GM23338 (cell line): ENCODE data around the gene ME1. TPM values are rescaled to one million over a fixed set of nuclear protein-coding genes. Genes with fewer than 3 reads are reported as not detected.
A peak's percentile ranks its signal among the peaks of the same experiment; 100 is the strongest.

ENCODE experiments used
- ATAC-seq: fragments of 200-7000 bp; cut with Tn5 transposase; 3 replicates; pipeline ENCODE4 v1.9.1; 2020
- DNase-seq: peaks from one replicate; pipeline ENCODE4 v3.0.0-alpha.2; 2015; ENCODE audit warnings: low spot score
- H2AFZ ChIP-seq: fragments of 200-600 bp; sonication (generic); 2 replicates; pipeline ENCODE4 v1.8.0; 2016; ENCODE audit warnings: antibody characterized with exemption, mild to moderate bottlenecking, moderate library complexity
- H3F3A ChIP-seq: fragments of 200-600 bp; sonication (generic); replicated peaks from 2 replicates; pipeline ENCODE4 v1.8.0; 2017; ENCODE audit warnings: antibody characterized with exemption, mixed run types, low read depth
- H3K27ac ChIP-seq: fragments of 200-600 bp; sonication (generic); 2 replicates; pipeline ENCODE4 v1.6.1; 2016; ENCODE audit warnings: low read depth
- H3K27me3 ChIP-seq: fragments of 200-600 bp; sonication (generic); 2 replicates; pipeline ENCODE4 v1.8.0; 2016; ENCODE audit warnings: mild to moderate bottlenecking, mixed run types, moderate library complexity; ENCODE audit not compliant: insufficient read depth
- H3K36me3 ChIP-seq: fragments of 200-600 bp; sonication (generic); 2 replicates; pipeline ENCODE4 v1.8.0; 2016; ENCODE audit warnings: mild to moderate bottlenecking; ENCODE audit not compliant: insufficient read depth
- H3K4me1 ChIP-seq: fragments of 200-600 bp; sonication (generic); 2 replicates; pipeline ENCODE4 v1.8.0; 2016; ENCODE audit warnings: mild to moderate bottlenecking, moderate library complexity; ENCODE audit not compliant: insufficient read depth
- H3K4me2 ChIP-seq: fragments of 200-600 bp; sonication (generic); 2 replicates; pipeline ENCODE4 v1.7.1; 2017; ENCODE audit warnings: mixed run types
- H3K4me3 ChIP-seq: fragments of 200-600 bp; sonication (generic); 2 replicates; pipeline ENCODE4 v1.6.1; 2016; ENCODE audit warnings: mixed run types
- H3K79me2 ChIP-seq: fragments of 200-600 bp; sonication (generic); replicated peaks from 2 replicates; pipeline ENCODE4 v1.8.0; 2017; ENCODE audit warnings: mild to moderate bottlenecking; ENCODE audit not compliant: insufficient read depth
- H3K9me2 ChIP-seq: fragments of 200-600 bp; sonication (generic); 2 replicates; pipeline ENCODE4 v1.8.0; 2017; ENCODE audit not compliant: insufficient read depth
- H4K20me1 ChIP-seq: fragments of 200-600 bp; sonication (generic); replicated peaks from 2 replicates; pipeline ENCODE4 v1.8.0; 2017; ENCODE audit warnings: mild to moderate bottlenecking; ENCODE audit not compliant: insufficient read depth
- H3K27ac Mint-ChIP-seq: 2 replicates; pipeline ENCODE4 v1.8.0; 2020; ENCODE audit warnings: inconsistent platforms, mild to moderate bottlenecking, moderate library complexity, mixed read lengths
- H3K27me3 Mint-ChIP-seq: 3 replicates; pipeline ENCODE4 v1.8.0; 2022; ENCODE audit warnings: low read depth, mild to moderate bottlenecking, moderate library complexity, mixed read lengths, inconsistent platforms; ENCODE audit not compliant: insufficient read depth, poor library complexity
- H3K36me3 Mint-ChIP-seq: 3 replicates; pipeline ENCODE4 v1.8.0; 2021; ENCODE audit warnings: low read depth, mild to moderate bottlenecking, inconsistent platforms, moderate library complexity, mixed read lengths
- H3K4me1 Mint-ChIP-seq: 3 replicates; pipeline ENCODE4 v1.8.0; 2020; ENCODE audit warnings: mild to moderate bottlenecking, inconsistent platforms, mixed read lengths
- H3K4me3 Mint-ChIP-seq: 3 replicates; pipeline ENCODE4 v1.8.0; 2021; ENCODE audit warnings: moderate library complexity, mild to moderate bottlenecking, inconsistent platforms, mixed read lengths
- H3K9me3 Mint-ChIP-seq: 3 replicates; pipeline ENCODE4 v1.8.0; 2020; ENCODE audit warnings: moderate library complexity, mild to moderate bottlenecking, inconsistent platforms, mixed read lengths
- CREB1 ChIP-seq: fragments of 250-450 bp; sonication (Bioruptor Pico); IDR thresholded peaks from 2 replicates; pipeline ENCODE4 v1.5.0; 2020; ENCODE audit warnings: low read depth, mild to moderate bottlenecking, moderate library complexity
- CTCF ChIP-seq, 2 experiments: fragments of 200-600 bp in 1 of 2; sonication (generic) in 1 of 2; conservative IDR thresholded peaks; 2 replicates each; pipeline versions ENCODE4 v1.5.1 to v1.6.1; 2016 to 2017; ENCODE audit warnings: antibody characterized with exemption in 2 of 2, low read depth in 2 of 2, mild to moderate bottlenecking in 2 of 2, moderate library complexity in 1 of 2
- ETS1 ChIP-seq: IDR thresholded peaks from 2 replicates; pipeline ENCODE4 v1.6.1; 2016; ENCODE audit warnings: antibody characterized with exemption
- EZH2 ChIP-seq: fragments of 200-600 bp; sonication (generic); IDR thresholded peaks from one replicate; pipeline ENCODE4 v1.8.0; 2017; ENCODE audit warnings: antibody characterized with exemption, mild to moderate bottlenecking, low read depth; ENCODE audit not compliant: unreplicated experiment
- EZH2phosphoT487 ChIP-seq: fragments of 200-600 bp; sonication (generic); IDR thresholded peaks from one replicate; pipeline ENCODE4 v1.8.1; 2018; ENCODE audit warnings: antibody characterized with exemption; ENCODE audit not compliant: unreplicated experiment
- JUNB ChIP-seq: IDR thresholded peaks from one replicate; pipeline ENCODE4 v1.6.1; 2016; ENCODE audit warnings: antibody characterized with exemption; ENCODE audit not compliant: unreplicated experiment
- NANOG ChIP-seq: IDR thresholded peaks from 2 replicates; pipeline ENCODE4 v1.6.1; 2016; ENCODE audit warnings: antibody characterized with exemption, borderline replicate concordance
- POLR2AphosphoS5 ChIP-seq: IDR thresholded peaks from 2 replicates; pipeline ENCODE4 v1.6.1; 2016; ENCODE audit warnings: antibody characterized with exemption, low read depth
- STAT1 ChIP-seq: IDR thresholded peaks from one replicate; pipeline ENCODE4 v1.6.1; 2016; ENCODE audit warnings: antibody characterized with exemption; ENCODE audit not compliant: unreplicated experiment
- ZNF331 ChIP-seq: fragments of 250-450 bp; sonication (Bioruptor Pico); IDR thresholded peaks from 2 replicates; pipeline ENCODE4 v1.5.0; 2020; ENCODE audit warnings: low read depth, mild to moderate bottlenecking, moderate library complexity
- ZNF462 ChIP-seq: fragments of 250-450 bp; sonication (Bioruptor Pico); IDR thresholded peaks from 2 replicates; pipeline ENCODE4 v1.5.0; 2020; ENCODE audit warnings: mild to moderate bottlenecking, moderate library complexity
- polyA plus RNA-seq: library from polyadenylated mRNA; unstranded; fragments of >200 nt; fragmentation: Nextera tagmentation; extraction: Ambion mirVana; gene quantifications from 2 replicates; pipeline ENCODE4 v1.2.1, GENCODE V29; 2016
- total RNA-seq: library from RNA; depleted of rRNA; stranded (reverse); fragments of >200 nt; shearing (Covaris generic); gene quantifications from 2 replicates; pipeline ENCODE4 v1.2.3, GENCODE V29; 2014

ME1 gene
- total and polyA plus RNA-seq, 2 experiments from 2014 or later = 6.4 to 8.0 TPM

GRCh38 chr6:83192871-83193746 is 237.7 kb downstream of the ME1 start, which contains the start of the genes PGM3 and RWDD2A:
Gene PGM3, minus strand, starts transcription at chr6:83193265. Its CDS starts 2,253 bp downstream, at chr6:83191012.
Gene RWDD2A, plus strand, starts transcription at chr6:83193357. Its CDS starts 1,095 bp downstream, at chr6:83194452.
- no peaks in the 10 kb centered on the region for H3K9me3 Mint-ChIP-seq
- peak within 1 kb of the TSS; percentile 96 for H3K4me3 ChIP-seq
- peak within 1 kb of the TSS; percentile 94 for H3K27ac Mint-ChIP-seq
- peaks cover 21% of the 10 kb centered on the region for H3K36me3 ChIP-seq
- peaks cover 21% of the 10 kb centered on the region for H4K20me1 ChIP-seq
- peak within 1 kb of the TSS; percentile 81 for H3K27ac ChIP-seq
- H3K4me3 Mint-ChIP-seq = peak within 1 kb of the TSS; percentile 98
- H3K36me3 Mint-ChIP-seq = peaks cover 21% of the 10 kb centered on the region
- H3K79me2 ChIP-seq = peaks cover 44% of the 10 kb centered on the region
- H3K9me2 ChIP-seq = no peaks in the 10 kb centered on the region
- ATAC-seq (peak; percentile 90), DNase-seq (peak; percentile 93)
- H3K4me1 ChIP-seq = peaks cover 4% of the 10 kb centered on the region
- H2AFZ ChIP-seq = peak within 1 kb of the TSS; percentile 96
- H3K4me2 ChIP-seq = peak within 1 kb of the TSS; percentile 90
- H3F3A ChIP-seq = no peaks in the 10 kb centered on the region
- H3K4me1 Mint-ChIP-seq = peaks cover 16% of the 10 kb centered on the region; the same call in 2 of the 3 replicates
- no peaks in the 10 kb centered on the region for H3K27me3 ChIP-seq
- peaks cover 10% of the 10 kb centered on the region for H3K27me3 Mint-ChIP-seq
- TF ChIP-seq EZH2 = no peak
- no peak for TF ChIP-seq ZNF331 (CRISPR knock-in tag)
- TF ChIP-seq EZH2phosphoT487 = no peak
- TF ChIP-seq CTCF (conservative IDR thresholded peaks at IDR 0.05; ENCODE audit: low read depth in 2 of 2) = no peak
- TF ChIP-seq POLR2AphosphoS5 = peak; percentile 96
- no peak for TF ChIP-seq JUNB

GRCh38 chr6:83192456-83192855 is 238.4 kb downstream of the ME1 start:
- Mint-ChIP-seq H3K4me1 (peaks cover 16% of the 10 kb centered on the region; the same call in 2 of the 3 replicates), H3K4me3 (peak overlapping the region; percentile 98), H3K27me3 (peaks cover 10% of the 10 kb centered on the region), H3K27ac (no peak overlapping the region; the same call in 1 of the 2 replicates), H3K36me3 (peaks cover 21% of the 10 kb centered on the region), H3K9me3 (no peaks in the 10 kb centered on the region)
- Histone ChIP-seq H4K20me1 (peaks cover 21% of the 10 kb centered on the region), H3F3A (no peaks in the 10 kb centered on the region), H2AFZ (peak overlapping the region; percentile 96), H3K27ac (0 out of 2 replicates have a peak overlapping the region, but pooled peaks have one; percentile 79), H3K4me2 (peak overlapping the region; percentile 90), H3K79me2 (peaks cover 44% of the 10 kb centered on the region), H3K27me3 (no peaks in the 10 kb centered on the region), H3K36me3 (peaks cover 27% of the 10 kb centered on the region), H3K4me1 (peaks cover 4% of the 10 kb centered on the region), H3K9me2 (no peaks in the 10 kb centered on the region), H3K4me3 (peak overlapping the region; percentile 96)
- no peak for ATAC-seq
- no peak for DNase-seq
- no peak for TF ChIP-seq STAT1
- TF ChIP-seq ZNF462 (CRISPR knock-in tag) = no peak
- no peak for TF ChIP-seq CREB1 (CRISPR knock-in tag)
- no peak for TF ChIP-seq NANOG
- TF ChIP-seq JUNB = no peak
- no peak for TF ChIP-seq POLR2AphosphoS5
- no peak for TF ChIP-seq ETS1
- TF ChIP-seq ZNF331 (CRISPR knock-in tag) = no peak
- TF ChIP-seq EZH2phosphoT487 = no peak
- TF ChIP-seq EZH2 = no peak
